IPS DF 19.7 (cell line): Measurements from ENCODE around the gene ADAMTS17.

Source experiments
- DNase-seq: peaks from one replicate; pipeline ENCODE4 v3.0.0-alpha.2; 2013; ENCODE audit warnings: low read depth, low spot score

Gene ADAMTS17

GRCh38 chr15:100198442-100198841, 143.3 kb downstream of the ADAMTS17 start:
- DNase-seq = no peak

GRCh38 chr15:100196326-100197058, 145.3 kb downstream of the ADAMTS17 start:
- no peak for DNase-seq

- no peak for DNase-seq
Measured at GRCh38 chr15:100194996-100195395, 146.8 kb downstream of the ADAMTS17 start.

GRCh38 chr15:100193277-100193860, 148.4 kb downstream of the ADAMTS17 start:
- no peak for DNase-seq

- DNase-seq = no peak
Measured at GRCh38 chr15:100192097-100193080, 149.4 kb downstream of the ADAMTS17 start.

GRCh38 chr15:100191161-100191560, 150.6 kb downstream of the ADAMTS17 start:
- DNase-seq = no peak

- DNase-seq = no peak
Measured at GRCh38 chr15:100190675-100191074, 151.1 kb downstream of the ADAMTS17 start.

GRCh38 chr15:100189849-100190248, 151.9 kb downstream of the ADAMTS17 start:
- DNase-seq = no peak

GRCh38 chr15:100189319-100189718, 152.5 kb downstream of the ADAMTS17 start:
- DNase-seq = no peak

- DNase-seq = no peak
Measured at GRCh38 chr15:100187677-100188076, 154.1 kb downstream of the ADAMTS17 start.

- no peak for DNase-seq
Measured at GRCh38 chr15:100186960-100187359, 154.8 kb downstream of the ADAMTS17 start.

- no peak for DNase-seq
Measured at GRCh38 chr15:100186366-100186765, 155.4 kb downstream of the ADAMTS17 start.

- no peak for DNase-seq
Measured at GRCh38 chr15:100183921-100184495, 157.8 kb downstream of the ADAMTS17 start.

GRCh38 chr15:100180921-100181320, 160.9 kb downstream of the ADAMTS17 start:
- no peak for DNase-seq

GRCh38 chr15:100175406-100176114, 166.2 kb downstream of the ADAMTS17 start:
- no peak for DNase-seq

GRCh38 chr15:100174904-100175275, 166.9 kb downstream of the ADAMTS17 start:
- DNase-seq = no peak

GRCh38 chr15:100174159-100174903, 167.4 kb downstream of the ADAMTS17 start:
- DNase-seq = no peak

- DNase-seq = no peak
Measured at GRCh38 chr15:100172356-100173024, 169.3 kb downstream of the ADAMTS17 start.

GRCh38 chr15:100171411-100171810, 170.4 kb downstream of the ADAMTS17 start:
- no peak for DNase-seq
